Panc1 (cell line): ENCODE measurements around the gene NR4A3. TPM values are rescaled to one million over a fixed set of nuclear protein-coding genes. Genes with fewer than 3 reads are reported as not detected.

Experiments used
- ATAC-seq: fragments of 200-7000 bp; cut with Tn5 transposase; 2 replicates; pipeline ENCODE4 v1.9.1; 2020; ENCODE audit warnings: mild to moderate bottlenecking, moderate library complexity
- BruUV-seq: library from RNA; stranded (reverse); fragments of 400-500 nt; replicated peaks from 2 replicates; lab custom pipeline; 2021; lab: Mats Ljungman, UMichigan
- CTCF ChIA-PET: fragments of 300-600 bp; sonication (Branson Sonifier 250); formaldehyde crosslinking; loops from one replicate; lab custom pipeline; 2022; ENCODE audit warnings: antibody characterized with exemption; lab: Charles Lee
- POLR2A ChIA-PET: fragments of 300-600 bp; sonication (Branson Sonifier 250); formaldehyde crosslinking; loops from one replicate; lab custom pipeline; 2022; ENCODE audit warnings: antibody characterized with exemption; lab: Charles Lee
- DNase-seq: peaks from one replicate; pipeline ENCODE4 v3.0.0-alpha.2; 2010; ENCODE audit warnings: low read depth, low spot score
- H3K27ac ChIP-seq: 2 replicates; pipeline ENCODE4 v1.5.1; 2011; ENCODE audit warnings: mild to moderate bottlenecking, low read length, inconsistent platforms
- H3K27me3 ChIP-seq: fragments of 200-500 bp; sonication (Bioruptor generic); 2 replicates; pipeline ENCODE4 v1.6.0; 2014; ENCODE audit warnings: low read length, inconsistent platforms; ENCODE audit not compliant: control insufficient read depth, insufficient read depth
- H3K36me3 ChIP-seq: fragments of 200-500 bp; sonication (Bioruptor generic); 2 replicates; pipeline ENCODE4 v1.5.1; 2014; ENCODE audit warnings: inconsistent platforms, mild to moderate bottlenecking, low read length, moderate library complexity; ENCODE audit not compliant: control insufficient read depth, insufficient read depth
- H3K4me1 ChIP-seq: 2 replicates; pipeline ENCODE4 v1.5.1; 2011; ENCODE audit warnings: inconsistent platforms, mild to moderate bottlenecking, low read length, moderate library complexity; ENCODE audit not compliant: control insufficient read depth, insufficient read depth
- H3K4me3 ChIP-seq, 2 experiments: 2 replicates each; pipeline ENCODE4 v1.5.1; 2011 to 2012; ENCODE audit warnings: low read depth in 2 of 2, low read length in 2 of 2, mild to moderate bottlenecking in 2 of 2, inconsistent platforms in 1 of 2, moderate library complexity in 1 of 2
- H3K9me3 ChIP-seq: fragments of 200-500 bp; sonication (Bioruptor generic); 2 replicates; pipeline ENCODE4 v1.5.1; 2014; ENCODE audit warnings: low read depth, mild to moderate bottlenecking, inconsistent platforms, low read length, moderate library complexity; ENCODE audit not compliant: control insufficient read depth, insufficient read depth
- POLR2AphosphoS5 ChIP-seq: IDR thresholded peaks from 2 replicates; pipeline ENCODE4 v1.6.1; 2012; ENCODE audit warnings: mild to moderate bottlenecking, low read depth, low read length, moderate library complexity
- REST ChIP-seq, 2 experiments: IDR thresholded peaks; 2 replicates each; pipeline ENCODE4 v1.6.1; 2011 to 2012; ENCODE audit warnings: low read depth in 2 of 2, control low read depth in 1 of 2, low read length in 1 of 2, mild to moderate bottlenecking in 1 of 2, moderate library complexity in 1 of 2; ENCODE audit not compliant: insufficient read depth in 1 of 2
- SIN3A ChIP-seq: IDR thresholded peaks from 2 replicates; pipeline ENCODE4 v1.6.1; 2012; ENCODE audit warnings: low read depth, mild to moderate bottlenecking, low read length, moderate library complexity, borderline replicate concordance; ENCODE audit not compliant: insufficient read depth
- TCF7L2 ChIP-seq: IDR thresholded peaks from 2 replicates; pipeline ENCODE4 v1.6.1; 2011; ENCODE audit warnings: mild to moderate bottlenecking, low read depth, low read length, inconsistent platforms
- in situ Hi-C: cut with HindIII; loops from 2 replicates; pipeline ENCODE4 v1.10.0; 2016; ENCODE audit warnings: low sequenced_read_pairs, low pct_unique_long_range_greater_than_20kb
- intact Hi-C: fragments of 100-400 bp; cut with micrococcal nuclease; formaldehyde crosslinking; loops from one replicate; pipeline ENCODE4 v1.10.0; 2022; ENCODE audit not compliant: unreplicated experiment
- total RNA-seq: library from RNA; stranded (reverse); gene quantifications from one replicate; pipeline ENCODE4 v1.2.1, GENCODE V29; 2021; ENCODE audit not compliant: unreplicated experiment
- TF ChIP-seq, protein P1 (sequence below): fragments of 450-650 bp; IDR thresholded peaks from 2 replicates; pipeline ENCODE4 v1.5.1; 2017; ENCODE audit warnings: mild to moderate bottlenecking

Gene NR4A3
- total RNA-seq, 1 experiment from 2014 or later, result 0.13 TPM

- intact Hi-C loops (no loop called here), in situ Hi-C loops (no loop called here)
- no peak for DNase-seq
- no peak overlapping the region for H3K27ac ChIP-seq
- no peaks in the 10 kb centered on the region for H3K27me3 ChIP-seq
- no peaks in the 10 kb centered on the region for H3K36me3 ChIP-seq
- TF ChIP-seq TCF7L2, result no peak
- TF ChIP-seq POLR2AphosphoS5, result no peak
- TF ChIP-seq, protein P1, sequence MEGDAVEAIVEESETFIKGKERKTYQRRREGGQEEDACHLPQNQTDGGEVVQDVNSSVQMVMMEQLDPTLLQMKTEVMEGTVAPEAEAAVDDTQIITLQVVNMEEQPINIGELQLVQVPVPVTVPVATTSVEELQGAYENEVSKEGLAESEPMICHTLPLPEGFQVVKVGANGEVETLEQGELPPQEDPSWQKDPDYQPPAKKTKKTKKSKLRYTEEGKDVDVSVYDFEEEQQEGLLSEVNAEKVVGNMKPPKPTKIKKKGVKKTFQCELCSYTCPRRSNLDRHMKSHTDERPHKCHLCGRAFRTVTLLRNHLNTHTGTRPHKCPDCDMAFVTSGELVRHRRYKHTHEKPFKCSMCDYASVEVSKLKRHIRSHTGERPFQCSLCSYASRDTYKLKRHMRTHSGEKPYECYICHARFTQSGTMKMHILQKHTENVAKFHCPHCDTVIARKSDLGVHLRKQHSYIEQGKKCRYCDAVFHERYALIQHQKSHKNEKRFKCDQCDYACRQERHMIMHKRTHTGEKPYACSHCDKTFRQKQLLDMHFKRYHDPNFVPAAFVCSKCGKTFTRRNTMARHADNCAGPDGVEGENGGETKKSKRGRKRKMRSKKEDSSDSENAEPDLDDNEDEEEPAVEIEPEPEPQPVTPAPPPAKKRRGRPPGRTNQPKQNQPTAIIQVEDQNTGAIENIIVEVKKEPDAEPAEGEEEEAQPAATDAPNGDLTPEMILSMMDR, result no peak
- TF ChIP-seq SIN3A, result no peak
- H3K9me3 ChIP-seq, result no peaks in the 10 kb centered on the region
- no peak overlapping the region for H3K4me3 ChIP-seq
- BruUV-seq, result no TSS peak
- ChIA-PET POLR2A (no interaction called here), CTCF (no interaction called here)
- H3K4me1 ChIP-seq, result no peaks in the 10 kb centered on the region
- ATAC-seq, result no peak
Measured at GRCh38 chr9:99811598-99812383, 9.9 kb upstream of the NR4A3 start.

- H3K4me1 ChIP-seq, result no peaks in the 10 kb centered on the region
- BruUV-seq, result no TSS peak
- no peak overlapping the region for H3K4me3 ChIP-seq
- TF ChIP-seq TCF7L2 (no peak), POLR2AphosphoS5 (no peak), REST (IDR thresholded peaks at IDR 0.05; ENCODE audit: insufficient read depth in 1 of 2, low read depth in 2 of 2, low read length in 1 of 2) (no peak), SIN3A (no peak)
- TF ChIP-seq, protein P1, result no peak
- DNase-seq (no peak), ATAC-seq (no peak)
- CTCF ChIA-PET, result no interaction called here
- in situ Hi-C loops (no loop called here), intact Hi-C loops (no loop called here)
- H3K27me3 ChIP-seq, result no peaks in the 10 kb centered on the region
- POLR2A ChIA-PET, result no interaction called here
- no peaks in the 10 kb centered on the region for H3K36me3 ChIP-seq
- no peaks in the 10 kb centered on the region for H3K9me3 ChIP-seq
- no peak overlapping the region for H3K27ac ChIP-seq
Measured at GRCh38 chr9:99813739-99814138, 7.9 kb upstream of the NR4A3 start.
